CD8-positive, alpha-beta memory T cell (primary cell): ENCODE measurements around the gene RORC. TPM values are rescaled to one million over a fixed set of nuclear protein-coding genes. Genes with fewer than 3 reads are reported as not detected.
"Not testable (repeated sequence)": the region's sequence is repeated elsewhere in the genome, so short reads cannot be mapped to it uniquely, and the experiment has no call there.

Experiments used
- CTCF ChIA-PET: fragments of 350-600 bp; sonication (Branson Sonifier 250); formaldehyde crosslinking; loops from one replicate; lab custom pipeline; 2021; ENCODE audit warnings: antibody characterized with exemption; lab: Charles Lee
- POLR2A ChIA-PET: fragments of 350-600 bp; sonication (Branson Sonifier 250); formaldehyde crosslinking; loops from one replicate; lab custom pipeline; 2021; ENCODE audit warnings: antibody characterized with exemption; lab: Charles Lee
- DNase-seq, 5 donors: peaks; one replicate each; pipeline versions ENCODE4 v3.0.0 to v3.0.0-alpha.2; 2020 to 2022; ENCODE audit warnings: mixed read lengths in 1 of 5
- H3K27ac ChIP-seq: one replicate; pipeline ENCODE4 v1.7.0; 2013; ENCODE audit warnings: low read depth, mild to moderate bottlenecking, low read length, moderate library complexity
- H3K27me3 ChIP-seq: 2 replicates; pipeline ENCODE4 v1.7.0; 2013; ENCODE audit warnings: low read length, mild to moderate bottlenecking; ENCODE audit not compliant: insufficient read depth, poor library complexity, severe bottlenecking
- H3K36me3 ChIP-seq: 2 replicates; pipeline ENCODE4 v1.7.0; 2013; ENCODE audit warnings: mild to moderate bottlenecking, low read length, moderate library complexity; ENCODE audit not compliant: insufficient read depth
- H3K4me1 ChIP-seq: 2 replicates; pipeline ENCODE4 v1.7.0; 2013; ENCODE audit warnings: mild to moderate bottlenecking, low read length, moderate library complexity; ENCODE audit not compliant: insufficient read depth
- H3K4me3 ChIP-seq: 2 replicates; pipeline ENCODE4 v1.7.0; 2013; ENCODE audit warnings: mild to moderate bottlenecking, low read length
- H3K9me3 ChIP-seq: 2 replicates; pipeline ENCODE4 v1.7.0; 2013; ENCODE audit warnings: mild to moderate bottlenecking, low read length
- H3K27ac Mint-ChIP-seq, 8 donors: one replicate each; pipeline ENCODE4 v1.8.0; 2020 to 2021; ENCODE audit warnings: mixed read lengths in 8 of 8, mild to moderate bottlenecking in 6 of 8, inconsistent platforms in 3 of 8, moderate library complexity in 3 of 8
- H3K27me3 Mint-ChIP-seq, 2 donors: one replicate each; pipeline ENCODE4 v1.8.0; 2020 to 2021; ENCODE audit warnings: mixed read lengths in 2 of 2, mild to moderate bottlenecking in 1 of 2, moderate library complexity in 1 of 2
- H3K36me3 Mint-ChIP-seq, 3 donors: one replicate each; pipeline ENCODE4 v1.8.0; 2020 to 2021; ENCODE audit warnings: mixed read lengths in 3 of 3, inconsistent platforms in 1 of 3, mild to moderate bottlenecking in 1 of 3
- H3K4me1 Mint-ChIP-seq, 3 donors: one replicate each; pipeline ENCODE4 v1.8.0; 2020 to 2021; ENCODE audit warnings: mixed read lengths in 3 of 3, inconsistent platforms in 1 of 3, mild to moderate bottlenecking in 1 of 3
- H3K4me3 Mint-ChIP-seq, 7 donors: one replicate each; pipeline ENCODE4 v1.8.0; 2020 to 2021; ENCODE audit warnings: mixed read lengths in 7 of 7, mild to moderate bottlenecking in 6 of 7, moderate library complexity in 4 of 7, inconsistent platforms in 2 of 7
- H3K9me3 Mint-ChIP-seq, 5 donors: one replicate each; pipeline ENCODE4 v1.8.0; 2020 to 2022; ENCODE audit warnings: mixed read lengths in 5 of 5, mild to moderate bottlenecking in 3 of 5, moderate library complexity in 2 of 5, inconsistent platforms in 1 of 5
- polyA plus RNA-seq: library from polyadenylated mRNA; unstranded; fragments of 300-500 nt; fragmentation: Illumina TruSeq; gene quantifications from one replicate; pipeline ENCODE4 v1.2.3, GENCODE V29; 2021
- total RNA-seq, 2 experiments: library from RNA; stranded (reverse); gene quantifications; one replicate each; pipeline ENCODE4 v1.2.3, GENCODE V29; 2021

Gene RORC
- total and polyA plus RNA-seq, 3 experiments from 2014 or later = 1.3 to 46.4 (median 1.5) TPM

DNA sequence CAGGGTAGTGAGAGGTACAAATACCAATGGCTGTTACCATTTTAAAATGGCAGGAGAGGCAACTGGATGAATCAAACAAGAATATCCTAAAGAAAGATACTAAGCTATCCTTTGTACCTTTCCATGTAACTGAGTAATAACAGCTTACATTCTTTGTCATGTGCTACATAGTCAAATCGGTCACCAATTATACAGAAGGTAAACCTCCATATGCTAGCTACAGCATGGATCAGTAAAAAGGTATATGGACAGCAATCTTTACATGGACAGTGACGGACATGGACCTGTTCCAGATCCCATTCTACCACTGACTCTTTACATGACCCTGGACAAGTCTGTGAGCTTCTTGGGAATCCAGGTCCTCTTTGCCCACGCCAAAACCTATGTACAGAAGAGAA is 54.9 kb downstream of the RORC start:
- no peak for DNase-seq
- Mint-ChIP-seq H3K9me3 (no peaks in the 10 kb centered on the region), H3K36me3 (peaks cover 12 to 80% (median 34%) of the 10 kb centered on the region in 3 donors), H3K27me3 (no peaks in the 10 kb centered on the region), H3K4me3 (no peak overlapping the region), H3K27ac (no peak overlapping the region), H3K4me1 (no peaks in the 10 kb centered on the region)
- ChIA-PET CTCF (no interaction called here), POLR2A (no interaction called here)
- Histone ChIP-seq H3K27ac (no peak overlapping the region), H3K9me3 (no peaks in the 10 kb centered on the region), H3K4me1 (no peaks in the 10 kb centered on the region), H3K27me3 (no peaks in the 10 kb centered on the region), H3K36me3 (peaks cover 35% of the 10 kb centered on the region), H3K4me3 (no peak overlapping the region)

DNA sequence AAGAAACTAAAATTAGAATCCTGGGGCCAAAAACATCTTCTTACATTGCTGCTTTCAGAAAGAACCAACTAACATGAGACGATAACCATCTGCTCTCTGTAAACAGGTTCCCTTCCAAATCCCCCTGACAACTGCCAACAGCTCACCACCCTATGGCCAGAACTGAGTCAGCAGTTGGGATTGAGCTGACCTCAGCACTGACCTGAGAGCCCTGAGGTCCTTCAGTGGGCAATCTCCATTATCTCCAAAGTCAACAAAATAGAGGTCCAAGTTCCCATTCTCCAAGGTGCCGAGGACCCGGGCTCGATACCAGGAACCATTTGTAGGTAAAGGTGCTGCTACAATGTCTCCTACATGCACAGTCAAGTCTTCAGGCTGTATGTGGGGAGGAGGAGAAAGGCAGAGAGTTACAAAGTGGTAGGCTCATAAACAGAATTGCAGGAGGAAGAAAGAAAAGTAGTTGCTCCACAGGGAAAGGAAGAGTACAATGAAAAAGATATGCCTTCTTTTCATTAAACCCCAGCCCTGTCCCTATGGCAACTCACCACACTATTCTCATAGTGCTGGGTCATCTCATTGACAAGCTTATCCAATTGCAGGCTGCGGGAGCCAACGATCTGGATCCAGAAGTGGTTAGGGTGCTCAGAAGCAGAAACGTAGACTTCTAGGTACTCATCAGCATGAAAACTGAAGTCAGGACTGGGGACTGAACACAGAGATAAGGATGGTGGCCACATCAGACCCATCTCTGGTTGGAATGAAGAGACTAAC is 55.5 kb downstream of the RORC start:
- CTCF ChIA-PET = interaction anchor here (1.4 kb wide), 1 partner anchor 13 kb away, joined by 4 read pairs; no protein-coding TSS in a partner anchor

DNA sequence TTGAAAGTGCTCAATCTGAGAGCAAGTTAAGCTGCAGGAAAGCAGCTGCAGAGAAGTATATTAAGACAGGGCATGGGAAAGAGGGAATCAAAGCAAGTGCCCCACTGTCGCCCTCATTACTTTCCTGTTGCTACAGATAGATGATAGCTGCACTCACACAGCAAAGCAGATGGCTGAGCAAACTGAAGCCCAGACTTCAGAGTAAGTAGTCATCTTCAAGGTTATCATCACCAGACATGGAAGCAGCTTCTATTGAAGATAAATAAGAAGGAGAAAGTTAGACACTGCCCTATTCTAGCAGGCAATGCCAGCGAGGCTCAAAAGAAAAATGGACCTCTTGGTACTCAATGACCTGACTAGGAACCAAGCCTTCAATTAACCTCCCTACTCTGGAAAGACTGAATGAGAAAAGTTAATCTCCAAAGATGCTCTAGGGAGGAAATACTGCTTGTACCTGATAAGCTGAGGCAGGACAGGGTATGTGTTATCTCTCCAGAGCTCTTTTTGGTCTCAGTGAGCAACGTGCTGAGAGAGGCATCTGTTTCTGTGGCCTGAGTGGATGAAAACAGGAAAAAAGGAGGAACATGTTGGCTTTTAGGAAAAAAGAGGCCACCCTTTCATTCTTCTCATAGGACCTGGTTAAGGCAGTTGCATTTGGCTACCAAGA is 57.2 kb downstream of the RORC start:
- no peaks in the 10 kb centered on the region for H3K9me3 ChIP-seq
- H3K27me3 ChIP-seq = no peaks in the 10 kb centered on the region
- ChIA-PET CTCF (interaction anchor here (1.2 to 1.4 kb wide), 2 partner anchors 15 kb away, joined by 3 to 4 read pairs; no protein-coding TSS in a partner anchor), POLR2A (no interaction called here)
- Mint-ChIP-seq H3K9me3 (no peaks in the 10 kb centered on the region), H3K36me3 (peaks cover 8 to 69% (median 28%) of the 10 kb centered on the region in 3 donors), H3K4me3 (no peak overlapping the region), H3K27me3 (no peaks in the 10 kb centered on the region), H3K4me1 (no peaks in the 10 kb centered on the region), H3K27ac (no peak overlapping the region)
- no peak overlapping the region for H3K27ac ChIP-seq
- peaks cover 35% of the 10 kb centered on the region for H3K36me3 ChIP-seq
- no peaks in the 10 kb centered on the region for H3K4me1 ChIP-seq
- DNase-seq = no peak
- no peak overlapping the region for H3K4me3 ChIP-seq

More for the DNA sequence above, 55.5 kb downstream of the RORC start:
- no peaks in the 10 kb centered on the region for H3K9me3 Mint-ChIP-seq
- POLR2A ChIA-PET = no interaction called here
- Histone ChIP-seq H3K4me3 (no peak overlapping the region), H3K27ac (no peak overlapping the region), H3K36me3 (peaks cover 35% of the 10 kb centered on the region), H3K27me3 (no peaks in the 10 kb centered on the region), H3K9me3 (no peaks in the 10 kb centered on the region), H3K4me1 (no peaks in the 10 kb centered on the region)
- H3K4me3 Mint-ChIP-seq = no peak overlapping the region
- H3K4me1 Mint-ChIP-seq = no peaks in the 10 kb centered on the region
- H3K27me3 Mint-ChIP-seq = no peaks in the 10 kb centered on the region
- H3K36me3 Mint-ChIP-seq = peaks cover 8 to 78% (median 31%) of the 10 kb centered on the region in 3 donors
- peak overlapping the region in 1 of 8 donors; percentile 50 for H3K27ac Mint-ChIP-seq
- no peak for DNase-seq

DNA sequence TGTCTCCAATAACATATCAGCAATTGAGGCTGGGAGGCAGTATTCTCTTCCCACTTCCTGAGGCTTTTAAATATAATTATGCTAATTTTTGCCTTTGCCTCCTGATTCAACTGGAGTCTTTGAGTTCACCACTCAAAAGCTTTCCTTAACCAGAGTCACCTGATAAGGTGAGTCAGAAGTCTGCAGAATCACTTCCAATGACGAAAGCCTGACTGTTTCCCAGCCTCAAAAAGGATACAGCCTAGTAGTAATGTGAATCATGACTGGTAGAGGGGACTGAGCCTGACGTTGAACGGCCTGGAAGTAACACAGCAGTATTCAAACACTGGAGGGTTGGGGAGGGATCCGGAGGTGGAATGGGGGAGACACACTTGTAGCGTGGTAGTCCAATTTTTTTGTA is 57.9 kb downstream of the RORC start:
- Histone ChIP-seq H3K4me1 (no peaks in the 10 kb centered on the region), H3K36me3 (peaks cover 34% of the 10 kb centered on the region), H3K27me3 (no peaks in the 10 kb centered on the region), H3K27ac (no peak overlapping the region), H3K9me3 (no peaks in the 10 kb centered on the region), H3K4me3 (no peak overlapping the region)
- no peak overlapping the region for H3K4me3 Mint-ChIP-seq
- H3K36me3 Mint-ChIP-seq = peaks cover 8 to 62% (median 21%) of the 10 kb centered on the region in 3 donors
- H3K27ac Mint-ChIP-seq = no peak overlapping the region
- no peaks in the 10 kb centered on the region for H3K9me3 Mint-ChIP-seq
- POLR2A ChIA-PET = no interaction called here
- no peaks in the 10 kb centered on the region for H3K4me1 Mint-ChIP-seq
- no peaks in the 10 kb centered on the region for H3K27me3 Mint-ChIP-seq
- no peak for DNase-seq
- CTCF ChIA-PET = interaction anchor here (1.2 kb wide), 1 partner anchor 14 kb away, joined by 3 read pairs; no protein-coding TSS in a partner anchor

DNA sequence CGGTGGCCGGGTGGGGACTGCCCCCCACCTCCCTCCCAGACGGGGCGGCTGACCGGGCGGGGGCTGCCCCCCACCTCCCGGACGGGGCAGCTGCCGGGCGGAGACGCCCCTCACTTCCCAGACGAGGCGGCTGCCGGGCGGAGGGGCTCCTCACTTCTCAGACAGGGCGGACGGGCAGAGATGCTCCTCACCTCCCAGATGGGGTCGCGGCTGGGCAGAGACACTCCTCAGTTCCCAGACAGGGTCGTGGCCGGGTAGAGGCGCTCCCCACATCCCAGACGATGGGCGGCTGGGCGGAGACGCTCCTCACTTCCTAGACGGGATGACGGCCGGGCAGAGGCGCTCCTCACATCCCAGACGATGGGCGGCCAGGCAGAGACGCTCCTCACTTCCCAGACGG is 62.3 kb downstream of the RORC start:
- H3K4me3 ChIP-seq, DNase-seq, H3K4me1 ChIP-seq, H3K4me3 Mint-ChIP-seq, H3K27me3 Mint-ChIP-seq, H3K36me3 ChIP-seq, H3K9me3 ChIP-seq, H3K27me3 ChIP-seq, H3K27ac ChIP-seq, POLR2A ChIA-PET, H3K4me1 Mint-ChIP-seq, H3K9me3 Mint-ChIP-seq, CTCF ChIA-PET: not testable (repeated sequence)
- peak overlapping the region in 1 of 8 donors; percentile 38 for H3K27ac Mint-ChIP-seq
- peaks cover 0 to 21% (median 2%) of the 10 kb centered on the region in 3 donors for H3K36me3 Mint-ChIP-seq

DNA sequence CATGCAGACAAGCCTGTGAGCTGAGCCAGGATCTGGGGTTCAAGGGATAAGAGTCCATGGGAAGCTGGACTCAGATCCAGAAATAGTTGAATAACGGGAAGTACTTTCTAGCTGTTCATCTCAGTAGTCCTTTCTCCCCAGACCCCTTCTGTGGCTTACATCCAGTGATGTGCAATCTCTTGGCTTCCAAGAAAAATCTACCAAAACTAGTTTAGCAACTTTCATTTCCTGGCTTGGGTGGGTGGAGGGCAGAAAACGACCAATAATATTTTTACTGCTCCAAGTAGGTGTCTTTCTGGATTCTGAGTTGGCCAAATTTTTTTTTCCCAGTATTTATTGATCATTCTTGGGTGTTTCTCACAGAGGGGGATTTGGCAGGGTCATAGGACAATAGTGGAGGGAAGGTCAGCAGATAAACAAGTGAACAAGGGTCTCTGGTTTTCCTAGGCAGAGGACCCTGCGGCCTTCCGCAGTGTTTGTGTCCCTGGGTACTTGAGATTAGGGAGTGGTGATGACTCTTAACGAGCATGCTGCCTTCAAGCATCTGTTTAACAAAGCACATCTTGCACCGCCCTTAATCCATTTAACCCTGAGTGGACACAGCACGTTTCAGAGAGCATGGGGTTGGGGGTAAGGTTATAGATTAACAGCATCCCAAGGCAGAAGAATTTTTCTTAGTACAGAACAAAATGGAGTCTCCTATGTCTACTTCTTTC is 63.1 kb downstream of the RORC start:
- H3K4me3 ChIP-seq, H3K4me1 ChIP-seq, H3K36me3 ChIP-seq, POLR2A ChIA-PET, H3K9me3 Mint-ChIP-seq, H3K27me3 ChIP-seq, CTCF ChIA-PET, H3K9me3 ChIP-seq, H3K4me3 Mint-ChIP-seq, H3K27me3 Mint-ChIP-seq, DNase-seq, H3K27ac ChIP-seq: not testable (repeated sequence)
- H3K4me1 Mint-ChIP-seq = peaks cover 10 to 12% (median 11%) of the 10 kb centered on the region in 3 donors
- peaks cover 0 to 17% (median 2%) of the 10 kb centered on the region in 3 donors for H3K36me3 Mint-ChIP-seq
- H3K27ac Mint-ChIP-seq = peak overlapping the region in 1 of 8 donors; percentile 81

DNA sequence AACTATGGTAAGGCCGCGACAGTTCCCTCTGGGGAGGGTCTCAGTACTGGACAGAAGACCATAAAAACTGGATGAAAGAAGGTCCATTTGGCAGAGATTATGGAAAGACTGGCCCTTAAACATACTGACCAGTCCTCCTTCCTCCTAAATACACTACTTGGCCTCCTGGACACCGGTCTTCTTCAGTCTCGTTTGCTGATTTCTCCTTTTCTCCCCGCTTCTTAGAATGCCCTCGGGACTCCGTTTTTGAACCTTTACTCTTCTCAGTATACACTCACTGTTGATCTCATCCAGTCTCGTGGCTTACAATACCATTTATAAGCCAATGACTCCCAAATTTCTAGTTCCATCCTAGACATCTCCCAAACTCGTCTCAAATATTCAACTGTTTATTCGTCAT is 67.6 kb downstream of the RORC start:
- Mint-ChIP-seq H3K36me3 (peaks cover 0 to 45% (median 11%) of the 10 kb centered on the region in 3 donors), H3K9me3 (no peaks in the 10 kb centered on the region), H3K27me3 (no peaks in the 10 kb centered on the region), H3K4me3 (peak overlapping the region; percentile 83 to 98 (median 92)), H3K4me1 (peaks cover 19 to 29% (median 23%) of the 10 kb centered on the region in 3 donors), H3K27ac (peak overlapping the region; percentile 84 to 99 (median 98))
- POLR2A ChIA-PET = interaction anchor here (0.5 to 1.9 kb wide), 5 partner anchors 26 to 282 kb away, joined by 3 to 14 read pairs (median 4); partner anchors contain the start of gene TDRKH
- Histone ChIP-seq H3K27me3 (no peaks in the 10 kb centered on the region), H3K27ac (peak overlapping the region; percentile 86), H3K9me3 (no peaks in the 10 kb centered on the region), H3K36me3 (peaks cover 17% of the 10 kb centered on the region), H3K4me3 (peak overlapping the region; percentile 81), H3K4me1 (peaks cover 12% of the 10 kb centered on the region)
- no peak for DNase-seq
- CTCF ChIA-PET = interaction anchor here (0.9 to 1.7 kb wide), 2 partner anchors 26 to 114 kb away, joined by 3 to 6 read pairs; partner anchors contain the start of gene TDRKH
